ENCODE measurements around the gene ARHGAP25. TPM values are rescaled to one million over a fixed set of nuclear protein-coding genes. Genes with fewer than 3 reads are reported as not detected.

Gene ARHGAP25
- total RNA-seq, 1 experiment from 2014 or later, result 0.27 TPM

GRCh38 chr2:68862889-68863288, 128.3 kb downstream of the ARHGAP25 start:
- ChIA-PET RAD21 (ENCODE audit: low non-redundant PET in 1 of 2, low total read pairs in 2 of 2, uncharacterized antibody in 2 of 2, unreplicated experiment in 2 of 2) (no interaction called here), CTCF (no interaction called here), POLR2A (no interaction called here)
- no peak for DNase-seq (ENCODE audit: low read depth, low spot score)
- Histone ChIP-seq H3K9me2 (ENCODE audit: insufficient read depth) (no peaks in the 10 kb centered on the region), H2AFZ (ENCODE audit: low read depth, low read length, poor library complexity, severe bottlenecking) (no peak overlapping the region), H3K36me3 (ENCODE audit: control insufficient read depth in 1 of 2, insufficient read depth in 2 of 2, low read length in 2 of 2) (no peaks in the 10 kb centered on the region), H3K9me3 (ENCODE audit: control insufficient read depth in 1 of 2, insufficient read depth in 1 of 2, low read depth in 1 of 2, low read length in 2 of 2) (no peaks in the 10 kb centered on the region), H3K4me3 (replicated peaks in 1 of 2; ENCODE audit: low read depth in 1 of 2, low read length in 2 of 2) (no peak overlapping the region), H3K4me1 (ENCODE audit: control insufficient read depth in 1 of 2, insufficient read depth in 2 of 2, low read length in 2 of 2) (no peaks in the 10 kb centered on the region), H3K9ac (ENCODE audit: low read length) (no peak overlapping the region), H4K20me1 (ENCODE audit: insufficient read depth) (no peaks in the 10 kb centered on the region), H3K4me2 (ENCODE audit: low read length) (no peak overlapping the region), H3K27ac (ENCODE audit: low read depth, low read length) (no peak overlapping the region), H3K79me2 (ENCODE audit: insufficient read depth, low read length) (no peaks in the 10 kb centered on the region), H3K27me3 (ENCODE audit: insufficient read depth, low read length) (peaks cover 18% of the 10 kb centered on the region; the same call in 1 of the 2 replicates)
- intact Hi-C loops (cut with micrococcal nuclease), result no loop called here
- no peak for ATAC-seq
- TF ChIP-seq YY1 (IDR thresholded peaks at IDR 0.05; ENCODE audit: extremely low read depth, insufficient replicate concordance, low read depth, low read length) (no peak), CEBPB (IDR thresholded peaks at IDR 0.05; ENCODE audit: low read depth) (no peak), TCF7L2 (IDR thresholded peaks at IDR 0.05; ENCODE audit: borderline replicate concordance, extremely low read depth, insufficient read depth, insufficient read length) (no peak), EZH2 (IDR thresholded peaks at IDR 0.05) (no peak), ZNF274 (IDR thresholded peaks at IDR 0.05; ENCODE audit: low read depth, low read length) (no peak), ELF1 (IDR thresholded peaks at IDR 0.05; ENCODE audit: borderline replicate concordance, low read depth) (no peak), JUND (IDR thresholded peaks at IDR 0.05) (no peak), POLR2AphosphoS5 (IDR thresholded peaks at IDR 0.05; ENCODE audit: low read depth, low read length) (no peak), CBX3 (IDR thresholded peaks at IDR 0.05; ENCODE audit: low read depth) (no peak), EGR1 (IDR thresholded peaks at IDR 0.05; ENCODE audit: low read depth) (no peak)
- TF ChIP-seq, protein P1, sequence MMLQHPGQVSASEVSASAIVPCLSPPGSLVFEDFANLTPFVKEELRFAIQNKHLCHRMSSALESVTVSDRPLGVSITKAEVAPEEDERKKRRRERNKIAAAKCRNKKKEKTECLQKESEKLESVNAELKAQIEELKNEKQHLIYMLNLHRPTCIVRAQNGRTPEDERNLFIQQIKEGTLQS (IDR thresholded peaks at IDR 0.05), result no peak
- TF ChIP-seq, protein P2, sequence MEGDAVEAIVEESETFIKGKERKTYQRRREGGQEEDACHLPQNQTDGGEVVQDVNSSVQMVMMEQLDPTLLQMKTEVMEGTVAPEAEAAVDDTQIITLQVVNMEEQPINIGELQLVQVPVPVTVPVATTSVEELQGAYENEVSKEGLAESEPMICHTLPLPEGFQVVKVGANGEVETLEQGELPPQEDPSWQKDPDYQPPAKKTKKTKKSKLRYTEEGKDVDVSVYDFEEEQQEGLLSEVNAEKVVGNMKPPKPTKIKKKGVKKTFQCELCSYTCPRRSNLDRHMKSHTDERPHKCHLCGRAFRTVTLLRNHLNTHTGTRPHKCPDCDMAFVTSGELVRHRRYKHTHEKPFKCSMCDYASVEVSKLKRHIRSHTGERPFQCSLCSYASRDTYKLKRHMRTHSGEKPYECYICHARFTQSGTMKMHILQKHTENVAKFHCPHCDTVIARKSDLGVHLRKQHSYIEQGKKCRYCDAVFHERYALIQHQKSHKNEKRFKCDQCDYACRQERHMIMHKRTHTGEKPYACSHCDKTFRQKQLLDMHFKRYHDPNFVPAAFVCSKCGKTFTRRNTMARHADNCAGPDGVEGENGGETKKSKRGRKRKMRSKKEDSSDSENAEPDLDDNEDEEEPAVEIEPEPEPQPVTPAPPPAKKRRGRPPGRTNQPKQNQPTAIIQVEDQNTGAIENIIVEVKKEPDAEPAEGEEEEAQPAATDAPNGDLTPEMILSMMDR (IDR thresholded peaks at IDR 0.05 in 2 of 3, conservative IDR thresholded peaks at IDR 0.05 in 1 of 3; ENCODE audit: borderline replicate concordance in 1 of 3, insufficient read depth in 1 of 3, low read depth in 2 of 3, low read length in 2 of 3), result no peak
- BruUV-seq (replicated peaks), result no TSS peak
